Gastrocnemius medialis (tissue), 4 donors: ENCODE results near the gene PLA2G2F. TPM values are rescaled to one million over a fixed set of nuclear protein-coding genes. Genes with fewer than 3 reads are reported as not detected.

Experiments
- ATAC-seq, 2 donors: fragments of 150-250 bp; one replicate each; pipeline ENCODE4 v1.9.1; 2016
- DNase-seq, 2 donors: peaks; one replicate each; pipeline ENCODE4 v3.0.0-alpha.2; 2019
- H3K27ac ChIP-seq, 4 donors: fragments of 200-600 bp; sonication (generic); 1 replicate in 1 of 4; 2 replicates in 3 of 4; pipeline ENCODE4 v1.5.1; 2016 to 2018; ENCODE audit warnings: mild to moderate bottlenecking in 2 of 4, moderate library complexity in 1 of 4
- H3K27me3 ChIP-seq, 3 donors: fragments of 200-600 bp; sonication (generic) in 2 of 3; 1 replicate in 1 of 3; 2 replicates in 2 of 3; pipeline versions ENCODE4 v1.5.1 to v1.6.0; 2016 to 2019; ENCODE audit warnings: mild to moderate bottlenecking in 1 of 3, moderate library complexity in 1 of 3
- H3K36me3 ChIP-seq, 2 donors: fragments of 200-600 bp; sonication (generic) in 1 of 2; one replicate each; pipeline ENCODE4 v1.5.1; 2017 to 2018
- H3K4me1 ChIP-seq, 2 donors: fragments of 200-600 bp; sonication (generic) in 1 of 2; one replicate each; pipeline ENCODE4 v1.5.1; 2016 to 2017; ENCODE audit warnings: mild to moderate bottlenecking in 2 of 2
- H3K4me3 ChIP-seq, 4 donors: fragments of 200-600 bp; sonication (generic) in 3 of 4; 1 replicate in 1 of 4; 2 replicates in 3 of 4; pipeline ENCODE4 v1.5.1; 2016 to 2019; ENCODE audit warnings: mild to moderate bottlenecking in 2 of 4
- H3K9me3 ChIP-seq, 3 donors: fragments of 200-600 bp; sonication (generic) in 2 of 3; 1 replicate in 1 of 3; 2 replicates in 2 of 3; pipeline ENCODE4 v1.5.1; 2016 to 2019
- POLR2A ChIP-seq, 2 donors: fragments of 450-650 bp; IDR thresholded peaks; one replicate each; pipeline ENCODE4 v1.6.1; 2017; ENCODE audit warnings: antibody characterized with exemption in 2 of 2, mild to moderate bottlenecking in 2 of 2, moderate library complexity in 2 of 2
- in situ Hi-C, 4 donors: fragments of 200-750 bp; cut with MboI; loops; one replicate each; pipeline versions ENCODE4 v1.15.0 to v1.8.0; 2017; ENCODE audit warnings: low sequenced_read_pairs in 4 of 4
- intact Hi-C: fragments of 100-400 bp; cut with DNase I; formaldehyde crosslinking; loops from one replicate; pipeline ENCODE4 v1.15.1; 2023; ENCODE audit warnings: low total_unique reads
- total RNA-seq, 4 donors: library from RNA; depleted of rRNA; stranded (reverse); fragments of >200 nt; gene quantifications; one replicate each; pipeline versions ENCODE4 v1.1.0 to v1.2.3, GENCODE V29; 2016
- TF ChIP-seq, protein P1 (sequence below), 5 experiments: fragments of 450-650 bp in 3 of 5; fragments of 200-600 bp in 2 of 5; sonication (generic) in 2 of 5; IDR thresholded peaks in 4 of 5; conservative IDR thresholded peaks in 1 of 5; 1 replicate in 4 of 5; 2 replicates in 1 of 5; pipeline ENCODE4 v1.5.1; 2016 to 2019; ENCODE audit warnings: antibody characterized with exemption in 5 of 5, mild to moderate bottlenecking in 3 of 5, moderate library complexity in 3 of 5

The PLA2G2F gene
- total RNA-seq, 4 donors from 2014 or later = not detected

DNA sequence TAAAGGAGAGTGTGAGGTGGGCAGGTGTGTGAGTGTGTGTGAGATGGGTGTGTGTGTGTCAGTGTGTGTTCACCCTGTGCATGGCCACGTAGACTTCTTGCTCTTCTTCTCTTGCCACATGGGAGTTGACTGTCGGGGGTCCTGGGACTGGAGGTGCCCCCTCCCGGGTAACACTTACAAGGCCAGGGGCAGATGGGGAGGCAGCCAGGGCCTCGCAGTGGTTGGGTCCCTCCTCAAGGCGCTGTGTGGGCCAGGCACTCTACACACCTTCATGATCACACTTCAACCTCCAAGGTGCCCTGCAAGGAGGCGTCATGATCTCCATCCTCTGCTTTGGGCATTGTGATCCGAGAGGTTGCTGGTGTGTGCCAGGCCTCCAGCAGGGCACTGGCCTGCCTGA, 2.3 kb downstream of the PLA2G2F start:
- no peaks in the 10 kb centered on the region for H3K9me3 ChIP-seq
- H3K27ac ChIP-seq = no peak overlapping the region
- DNase-seq = no peak
- ATAC-seq = no peak
- in situ Hi-C loops (no loop called here), intact Hi-C loops (no loop called here)
- H3K4me3 ChIP-seq = no peak overlapping the region
- no peaks in the 10 kb centered on the region for H3K4me1 ChIP-seq
- H3K27me3 ChIP-seq = no peaks in the 10 kb centered on the region
- TF ChIP-seq, protein P1, sequence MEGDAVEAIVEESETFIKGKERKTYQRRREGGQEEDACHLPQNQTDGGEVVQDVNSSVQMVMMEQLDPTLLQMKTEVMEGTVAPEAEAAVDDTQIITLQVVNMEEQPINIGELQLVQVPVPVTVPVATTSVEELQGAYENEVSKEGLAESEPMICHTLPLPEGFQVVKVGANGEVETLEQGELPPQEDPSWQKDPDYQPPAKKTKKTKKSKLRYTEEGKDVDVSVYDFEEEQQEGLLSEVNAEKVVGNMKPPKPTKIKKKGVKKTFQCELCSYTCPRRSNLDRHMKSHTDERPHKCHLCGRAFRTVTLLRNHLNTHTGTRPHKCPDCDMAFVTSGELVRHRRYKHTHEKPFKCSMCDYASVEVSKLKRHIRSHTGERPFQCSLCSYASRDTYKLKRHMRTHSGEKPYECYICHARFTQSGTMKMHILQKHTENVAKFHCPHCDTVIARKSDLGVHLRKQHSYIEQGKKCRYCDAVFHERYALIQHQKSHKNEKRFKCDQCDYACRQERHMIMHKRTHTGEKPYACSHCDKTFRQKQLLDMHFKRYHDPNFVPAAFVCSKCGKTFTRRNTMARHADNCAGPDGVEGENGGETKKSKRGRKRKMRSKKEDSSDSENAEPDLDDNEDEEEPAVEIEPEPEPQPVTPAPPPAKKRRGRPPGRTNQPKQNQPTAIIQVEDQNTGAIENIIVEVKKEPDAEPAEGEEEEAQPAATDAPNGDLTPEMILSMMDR (IDR thresholded peaks at IDR 0.05 in 4 of 5, conservative IDR thresholded peaks at IDR 0.05 in 1 of 5) = no peak
- TF ChIP-seq POLR2A (IDR thresholded peaks at IDR 0.05) = no peak
- H3K36me3 ChIP-seq = no peaks in the 10 kb centered on the region

DNA sequence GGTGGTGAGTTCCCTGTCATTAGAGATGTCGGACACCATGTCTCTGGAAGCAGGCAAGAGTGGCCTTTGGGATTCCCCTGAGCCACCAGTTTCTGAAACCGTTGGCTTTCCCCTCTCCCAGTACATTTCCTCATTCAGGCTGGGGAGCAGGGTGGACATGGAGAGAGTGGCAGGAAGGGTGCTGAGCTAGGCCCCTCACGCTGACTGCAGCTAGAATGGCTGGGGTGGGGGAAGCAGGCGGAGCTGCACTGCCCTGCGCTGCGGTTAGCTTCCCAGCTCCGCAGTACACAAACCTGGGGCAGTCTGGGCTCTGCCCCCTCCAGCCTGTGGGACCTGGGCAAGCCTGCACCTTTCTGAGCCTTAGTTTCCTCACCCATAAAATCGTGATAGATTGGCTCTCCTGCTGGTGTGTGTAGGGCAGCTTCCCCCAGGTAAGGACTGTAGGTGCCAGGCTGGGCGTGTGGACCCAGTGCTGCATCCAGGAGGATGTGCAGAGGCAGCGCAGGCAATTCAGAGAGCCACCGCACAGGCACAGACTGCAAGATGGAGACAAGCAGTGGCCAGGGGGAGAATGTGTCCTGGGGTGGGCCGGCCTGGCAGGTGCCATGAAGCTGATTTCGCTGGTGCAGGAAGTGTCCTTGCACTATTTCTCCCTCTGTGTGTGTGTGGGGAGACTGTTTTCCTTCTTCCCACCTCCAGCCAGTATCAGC, 3.0 kb downstream of the PLA2G2F start:
- no peaks in the 10 kb centered on the region for H3K4me1 ChIP-seq
- H3K4me3 ChIP-seq = no peak overlapping the region
- DNase-seq (no peak), ATAC-seq (no peak)
- H3K36me3 ChIP-seq = no peaks in the 10 kb centered on the region
- TF ChIP-seq, protein P1 (IDR thresholded peaks at IDR 0.05 in 4 of 5, conservative IDR thresholded peaks at IDR 0.05 in 1 of 5) = no peak
- no peak for TF ChIP-seq POLR2A (IDR thresholded peaks at IDR 0.05)
- in situ Hi-C loops (no loop called here), intact Hi-C loops (no loop called here)
- no peaks in the 10 kb centered on the region for H3K9me3 ChIP-seq
- H3K27me3 ChIP-seq = no peaks in the 10 kb centered on the region
- H3K27ac ChIP-seq = no peak overlapping the region

DNA sequence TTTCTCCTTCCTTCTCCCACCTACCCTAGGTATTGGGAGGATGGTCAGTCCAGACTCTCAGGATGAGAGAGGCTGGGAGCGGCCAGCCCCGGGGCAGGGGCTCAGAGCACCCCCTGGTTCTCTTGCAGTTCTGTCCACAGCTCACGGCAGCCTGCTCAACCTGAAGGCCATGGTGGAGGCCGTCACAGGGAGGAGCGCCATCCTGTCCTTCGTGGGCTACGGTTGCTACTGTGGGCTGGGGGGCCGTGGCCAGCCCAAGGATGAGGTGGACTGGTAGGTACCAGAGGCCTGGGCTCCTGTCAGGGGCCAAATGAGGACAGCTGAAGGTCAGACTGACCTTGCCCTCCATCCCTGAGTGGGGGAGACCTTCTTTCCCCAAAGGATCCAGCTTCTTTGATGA, 4.2 kb downstream of the PLA2G2F start:
- H3K36me3 ChIP-seq = no peaks in the 10 kb centered on the region
- no peaks in the 10 kb centered on the region for H3K9me3 ChIP-seq
- H3K4me3 ChIP-seq = no peak overlapping the region
- intact Hi-C loops (no loop called here), in situ Hi-C loops (no loop called here)
- DNase-seq (no peak), ATAC-seq (no peak)
- no peaks in the 10 kb centered on the region for H3K4me1 ChIP-seq
- TF ChIP-seq, protein P1 (IDR thresholded peaks at IDR 0.05 in 4 of 5, conservative IDR thresholded peaks at IDR 0.05 in 1 of 5) = no peak
- no peak for TF ChIP-seq POLR2A (IDR thresholded peaks at IDR 0.05)
- H3K27me3 ChIP-seq = no peaks in the 10 kb centered on the region
- H3K27ac ChIP-seq = no peak overlapping the region

DNA sequence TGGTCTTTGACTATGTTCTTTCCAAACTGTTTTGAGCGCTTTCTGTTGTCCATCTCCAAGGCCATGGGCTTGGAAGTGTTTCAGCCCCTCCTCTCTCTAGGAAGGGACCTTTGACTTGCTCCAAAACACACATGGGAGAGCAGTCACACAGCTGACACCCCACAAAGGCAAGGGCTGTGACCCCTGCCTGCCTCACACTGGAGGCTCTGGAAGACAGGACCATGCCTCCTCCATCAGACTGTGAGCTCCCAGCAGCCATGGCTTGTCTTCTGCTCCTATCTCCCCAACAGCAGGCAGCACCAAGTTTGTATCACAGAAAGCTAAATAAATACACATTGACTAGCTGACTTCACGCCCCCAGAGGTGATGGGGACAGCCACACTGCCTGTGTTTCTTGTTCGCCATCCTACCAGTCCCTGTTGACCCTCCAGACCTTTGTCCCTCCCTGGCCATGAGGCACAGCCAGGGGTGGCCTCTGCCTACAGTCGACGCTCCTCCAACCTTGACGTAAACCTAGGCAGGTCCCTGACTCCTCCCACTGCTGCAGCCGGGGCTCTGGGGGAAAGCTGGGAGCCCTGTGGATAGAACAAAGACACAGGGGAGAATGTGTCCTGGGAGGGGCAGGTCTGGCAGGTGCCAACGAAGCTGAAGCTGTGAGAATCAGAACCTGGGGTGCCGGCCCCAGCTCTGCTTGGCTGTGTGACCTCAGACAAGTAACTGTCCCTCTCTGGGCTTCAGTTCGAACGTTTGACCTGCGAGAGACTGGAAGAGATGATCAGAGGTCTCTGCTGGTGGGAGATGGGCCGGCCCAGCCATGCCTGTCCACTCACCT, 4.8 kb downstream of the PLA2G2F start:
- in situ Hi-C loops = no loop called here
- no peak for ATAC-seq
- intact Hi-C loops = no loop called here

More for the DNA sequence above, 4.8 kb downstream of the PLA2G2F start:
- no peak for DNase-seq
- Histone ChIP-seq H3K27ac (no peak overlapping the region), H3K4me1 (no peaks in the 10 kb centered on the region), H3K9me3 (no peaks in the 10 kb centered on the region), H3K27me3 (no peaks in the 10 kb centered on the region), H3K36me3 (no peaks in the 10 kb centered on the region), H3K4me3 (no peak overlapping the region)
- TF ChIP-seq, protein P1 (IDR thresholded peaks at IDR 0.05 in 4 of 5, conservative IDR thresholded peaks at IDR 0.05 in 1 of 5) = no peak
- no peak for TF ChIP-seq POLR2A (IDR thresholded peaks at IDR 0.05)
